Measurements from ENCODE around the gene ABCB6.

The ABCB6 gene

GRCh38 chr2:219182331-219183150 is 36.2 kb downstream of the ABCB6 start:
- DNase-seq: no peak

- no peak for DNase-seq
Observed at GRCh38 chr2:219181531-219181930, 37.2 kb downstream of the ABCB6 start.

- DNase-seq: no peak
Observed at GRCh38 chr2:219180961-219181360, 37.8 kb downstream of the ABCB6 start.

- DNase-seq: no peak
Observed at GRCh38 chr2:219179601-219180465, 38.9 kb downstream of the ABCB6 start.

- DNase-seq: no peak
Observed at GRCh38 chr2:219178377-219179175, 40.2 kb downstream of the ABCB6 start.

- peak; percentile 72 for DNase-seq
Observed at GRCh38 chr2:219177552-219178376, 41.0 kb downstream of the ABCB6 start, which contains the start of gene RETREG2. Gene RETREG2, plus strand, starts transcription at chr2:219178275. Its CDS starts 78 bp downstream, at chr2:219178353.

- DNase-seq: peak; percentile 76
Observed at GRCh38 chr2:219176818-219177551, 41.8 kb downstream of the ABCB6 start, which contains the start of gene CNPPD1. Gene CNPPD1, minus strand, starts transcription at chr2:219176925. Its CDS starts 97 bp downstream, at chr2:219176828.

GRCh38 chr2:219175928-219176817 is 42.6 kb downstream of the ABCB6 start:
- DNase-seq: no peak

GRCh38 chr2:219175486-219175885 is 43.3 kb downstream of the ABCB6 start:
- DNase-seq: no peak

GRCh38 chr2:219174801-219175200 is 44.0 kb downstream of the ABCB6 start:
- DNase-seq: no peak

GRCh38 chr2:219174146-219174545 is 44.6 kb downstream of the ABCB6 start:
- DNase-seq: no peak

- DNase-seq: no peak
Observed at GRCh38 chr2:219173176-219173575, 45.6 kb downstream of the ABCB6 start.

GRCh38 chr2:219172231-219173154 is 46.3 kb downstream of the ABCB6 start:
- no peak for DNase-seq

GRCh38 chr2:219171231-219171651 is 47.5 kb downstream of the ABCB6 start:
- no peak for DNase-seq

GRCh38 chr2:219169930-219170654 is 48.7 kb downstream of the ABCB6 start, which contains the start of gene SLC23A3:
Gene SLC23A3, minus strand, starts transcription at chr2:219170029. Its CDS starts 45 bp downstream, at chr2:219169984.
- DNase-seq: no peak

- DNase-seq: no peak
Observed at GRCh38 chr2:219168932-219169331, 49.8 kb downstream of the ABCB6 start.

GRCh38 chr2:219168526-219168925 is 50.2 kb downstream of the ABCB6 start:
- no peak for DNase-seq

- no peak for DNase-seq
Observed at GRCh38 chr2:219167997-219168396, 50.8 kb downstream of the ABCB6 start.

All from activated CD4-positive, alpha-beta T cell treated with anti-CD3 and anti-CD28 coated beads for 1 hour (primary cell).